HepG2 (cell line): ENCODE data around the gene METAP1D. TPM values are rescaled to one million over a fixed set of nuclear protein-coding genes. Genes with fewer than 3 reads are reported as not detected.

ENCODE experiments used
- ATAC-seq: fragments of 200-7000 bp; cut with Tn5 transposase; 3 replicates; pipeline ENCODE4 v1.9.1; 2020; ENCODE audit warnings: mild to moderate bottlenecking, moderate library complexity
- BruUV-seq: library from RNA; stranded (reverse); fragments of 400-500 nt; replicated peaks from 2 replicates; lab custom pipeline; 2021; lab: Mats Ljungman, UMichigan
- CTCF ChIA-PET: fragments of 300-600 bp; formaldehyde crosslinking; extraction: SDS; loops from one replicate; lab custom pipeline; 2021; ENCODE audit warnings: low total read pairs, inconsistent platforms, low intra/inter-chr PET ratio; lab: Yijun Ruan, JAX
- POLR2A ChIA-PET: fragments of 350-600 bp; sonication (Branson Sonifier 250); formaldehyde crosslinking; loops from one replicate; lab custom pipeline; 2020; ENCODE audit warnings: antibody characterized with exemption, inconsistent platforms; lab: Yijun Ruan, JAX
- DNase-seq: peaks from one replicate; pipeline ENCODE4 v3.0.0-alpha.2; 2015; ENCODE audit warnings: low spot score
- FAIRE-seq: peaks from 3 replicates; lab custom pipeline; 2011; peaks lifted over from hg19 to GRCh38; lab: Jason Lieb, UNC
- H2AFZ ChIP-seq: one replicate; pipeline ENCODE4 v1.6.1; 2011; ENCODE audit warnings: low read length, inconsistent platforms
- H3K27ac ChIP-seq: fragments of 300-600 bp; 3 replicates; pipeline ENCODE4 v1.8.0; 2011; ENCODE audit warnings: mixed run types, mild to moderate bottlenecking, mixed read lengths, low read length, inconsistent platforms; ENCODE audit not compliant: insufficient read depth; ENCODE audit errors: extremely low read length
- H3K27me3 ChIP-seq, 2 experiments: fragments of 200-600 bp in 1 of 2; 2 replicates in 1 of 2; 3 replicates in 1 of 2; pipeline versions ENCODE4 v1.6.0 to v1.8.0; 2011; ENCODE audit warnings: low read length in 2 of 2, mild to moderate bottlenecking in 2 of 2, moderate library complexity in 2 of 2, inconsistent platforms in 1 of 2; ENCODE audit not compliant: insufficient read depth in 2 of 2, control insufficient read depth in 1 of 2
- H3K36me3 ChIP-seq, 2 experiments: fragments of 200-600 bp in 1 of 2; replicated peaks in 1 of 2; 2 replicates in 1 of 2; 3 replicates in 1 of 2; pipeline versions ENCODE4 v1.5.1 to v1.8.0; 2011; ENCODE audit warnings: low read length in 2 of 2, inconsistent platforms in 1 of 2; ENCODE audit not compliant: insufficient read depth in 2 of 2, control insufficient read depth in 1 of 2
- H3K4me1 ChIP-seq: 2 replicates; pipeline ENCODE4 v1.5.1; 2012; ENCODE audit warnings: low read length, inconsistent platforms; ENCODE audit not compliant: insufficient read depth
- H3K4me2 ChIP-seq: 2 replicates; pipeline ENCODE4 v1.6.0; 2011; ENCODE audit warnings: low read depth, low read length, inconsistent platforms
- H3K4me3 ChIP-seq, 3 experiments: fragments of 200-600 bp in 1 of 3; sonication (generic), shearing (Covaris generic) in 1 of 3; replicated peaks in 1 of 3; 2 replicates each; pipeline ENCODE4 v1.5.1; 2011 to 2016; ENCODE audit warnings: low read length in 3 of 3, inconsistent platforms in 2 of 3, low read depth in 2 of 3, mild to moderate bottlenecking in 2 of 3, control low read depth in 1 of 3, mixed read lengths in 1 of 3; ENCODE audit not compliant: insufficient read depth in 1 of 3
- H3K79me2 ChIP-seq: one replicate; pipeline ENCODE4 v1.6.1; 2011; ENCODE audit warnings: low read length, inconsistent platforms; ENCODE audit not compliant: insufficient read depth
- H3K9ac ChIP-seq: 2 replicates; pipeline ENCODE4 v1.6.0; 2011; ENCODE audit warnings: mild to moderate bottlenecking, low read depth, low read length, inconsistent platforms; ENCODE audit not compliant: insufficient read depth
- H3K9me3 ChIP-seq: 2 replicates; pipeline ENCODE4 v1.5.1; 2012; ENCODE audit warnings: mild to moderate bottlenecking, low read length
- H4K20me1 ChIP-seq: 2 replicates; pipeline ENCODE4 v1.6.0; 2011; ENCODE audit warnings: inconsistent platforms, mild to moderate bottlenecking, low read length, moderate library complexity; ENCODE audit not compliant: insufficient read depth
- ATRX ChIP-seq: sonication (generic); formaldehyde crosslinking; IDR thresholded peaks from 2 replicates; pipeline ENCODE4 v1.4.0; 2020; ENCODE audit warnings: missing genetic modification reagents, borderline replicate concordance
- CBFB ChIP-seq: sonication (generic); formaldehyde crosslinking; IDR thresholded peaks from 2 replicates; pipeline ENCODE4 v1.4.0; 2020; ENCODE audit warnings: missing genetic modification reagents
- CBX1 ChIP-seq: IDR thresholded peaks from one replicate; pipeline ENCODE4 v1.6.1; 2016; ENCODE audit warnings: antibody characterized with exemption, low read depth
- CBX2 ChIP-seq, 2 experiments: fragments of 200-600 bp in 1 of 2; sonication (generic); formaldehyde crosslinking in 1 of 2; IDR thresholded peaks; 2 replicates each; pipeline versions ENCODE4 v1.7.0 to v1.8.1; 2018 to 2022; ENCODE audit warnings: low read depth in 2 of 2, low read length in 1 of 2, mild to moderate bottlenecking in 1 of 2, missing genetic modification reagents in 1 of 2
- TP53 ChIP-seq: sonication (generic); formaldehyde crosslinking; conservative IDR thresholded peaks from 2 replicates; pipeline ENCODE4 v1.4.0; 2020; ENCODE audit warnings: missing genetic modification reagents
- ZFP41 ChIP-seq: sonication (generic); formaldehyde crosslinking; IDR thresholded peaks from 2 replicates; pipeline ENCODE4 v1.4.0; 2020; ENCODE audit warnings: mild to moderate bottlenecking, missing genetic modification reagents, borderline replicate concordance
- ZMAT3 ChIP-seq: sonication (generic); formaldehyde crosslinking; conservative IDR thresholded peaks from 2 replicates; pipeline ENCODE4 v1.7.0; 2021; ENCODE audit warnings: missing genetic modification reagents
- ZNF333 ChIP-seq: sonication (generic); formaldehyde crosslinking; IDR thresholded peaks from 2 replicates; pipeline ENCODE4 v1.4.0; 2020; ENCODE audit warnings: mild to moderate bottlenecking, missing genetic modification reagents, borderline replicate concordance
- ZNF550 ChIP-seq: sonication (generic); formaldehyde crosslinking; IDR thresholded peaks from 2 replicates; pipeline ENCODE4 v1.4.0; 2020; ENCODE audit warnings: mild to moderate bottlenecking, missing genetic modification reagents, borderline replicate concordance
- ZNF772 ChIP-seq: sonication (generic); formaldehyde crosslinking; IDR thresholded peaks from 2 replicates; pipeline ENCODE4 v1.5.0; 2020; ENCODE audit warnings: mild to moderate bottlenecking, missing genetic modification reagents
- ZNF775 ChIP-seq: sonication (generic); formaldehyde crosslinking; IDR thresholded peaks from 2 replicates; pipeline ENCODE4 v1.4.0; 2020; ENCODE audit warnings: missing genetic modification reagents, mild to moderate bottlenecking, moderate library complexity, borderline replicate concordance
- WGBS: methylation state at CpG from one replicate; pipeline ENCODE4 v1.1.6; 2017; ENCODE audit warnings: low lambda C conversion rate; 5-methylcytosine and 5-hydroxymethylcytosine counted together
- in situ Hi-C: cut with HindIII; loops from 2 replicates; pipeline ENCODE4 v1.10.0; 2017; ENCODE audit warnings: low pct_unique_long_range_greater_than_20kb; ENCODE audit not compliant: extremely low pct_ligation_motif_present
- intact Hi-C: fragments of 100-400 bp; cut with micrococcal nuclease; formaldehyde crosslinking; loops from one replicate; pipeline ENCODE4 v1.10.0; 2022; ENCODE audit not compliant: unreplicated experiment
- polyA plus RNA-seq, 8 experiments: library from polyadenylated mRNA; depleted of rRNA in 3 of 8; stranded (reverse) in 7 of 8; unstranded in 1 of 8; fragments of >200 nt; fragmentation: Illumina TruSeq in 4 of 8; extraction: Trizol in 4 of 8; gene quantifications; 2 replicates each; pipeline versions ENCODE4 v1.2.1 to v1.2.3, GENCODE V29; 2011 to 2016; ENCODE audit warnings: low read depth in 4 of 8, missing spikeins in 1 of 8, mixed read lengths in 1 of 8; ENCODE audit not compliant: insufficient read depth in 1 of 8
- total RNA-seq, 5 experiments: library from RNA; depleted of rRNA; stranded (reverse); fragments of >200 nt; fragmentation: Illumina TruSeq; extraction: Trizol; gene quantifications; 2 replicates each; pipeline ENCODE4 v1.2.3, GENCODE V29; 2016; ENCODE audit warnings: low read depth in 1 of 5
- TF ChIP-seq, protein P1 (sequence below): sonication (generic); formaldehyde crosslinking; IDR thresholded peaks from 2 replicates; pipeline ENCODE4 v1.4.0; 2020; ENCODE audit warnings: low read depth, mild to moderate bottlenecking, missing genetic modification reagents
- TF ChIP-seq, protein P2 (sequence below): IDR thresholded peaks from 2 replicates; pipeline ENCODE4 v1.6.1; 2018; ENCODE audit warnings: missing genetic modification reagents
- TF ChIP-seq, protein P3 (sequence below): sonication (generic); formaldehyde crosslinking; IDR thresholded peaks from 2 replicates; pipeline ENCODE4 v1.4.0; 2020; ENCODE audit warnings: missing genetic modification reagents, borderline replicate concordance

METAP1D gene
- total and polyA plus RNA-seq, 2 of the 13 experiments (the other 11 are each of a cell fraction or from before 2014, with no cell fraction given) = 14.7 to 21.6 TPM

DNA sequence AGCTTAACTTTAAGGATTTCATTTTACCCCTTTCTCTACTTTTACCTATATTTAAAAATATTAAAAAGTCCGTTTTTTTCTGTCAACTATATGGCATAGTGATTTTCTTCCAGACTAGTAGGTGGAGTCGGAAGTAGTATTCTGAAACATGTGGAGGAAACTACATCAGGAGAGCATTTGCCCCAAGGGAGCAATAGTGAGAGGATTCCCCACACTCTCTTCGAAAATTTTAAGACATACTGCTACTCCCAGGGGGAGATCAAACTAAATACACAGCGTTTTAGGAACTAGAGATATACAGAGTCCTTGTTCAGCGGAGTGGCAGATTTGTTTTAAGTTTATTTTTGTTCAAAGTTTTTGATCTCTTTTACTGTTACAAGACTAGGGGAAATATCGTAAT, 40.6 kb downstream of the METAP1D start:
- ATAC-seq = no peak
- in situ Hi-C loops = no loop called here
- no peak overlapping the region for H2AFZ ChIP-seq
- no peaks in the 10 kb centered on the region for H3K36me3 ChIP-seq
- CTCF ChIA-PET = no interaction called here
- H3K4me2 ChIP-seq = no peak overlapping the region
- WGBS = 83% methylated on average over 6 of the region's 6 CpGs
- no TSS peak for BruUV-seq
- H3K4me1 ChIP-seq = no peaks in the 10 kb centered on the region
- POLR2A ChIA-PET = no interaction called here
- intact Hi-C loops = no loop called here
- no peak overlapping the region for H3K4me3 ChIP-seq
- TF ChIP-seq CBFB (no peak), ZNF333 (CRISPR knock-in tag) (no peak), ZNF775 (no peak), CBX2 (IDR thresholded peaks at IDR 0.05; ENCODE audit: low read depth, low read length) (no peak), CBX2 (CRISPR knock-in tag; IDR thresholded peaks at IDR 0.05; ENCODE audit: low read depth) (no peak), ZNF550 (CRISPR knock-in tag) (no peak), CBX1 (no peak), ZFP41 (CRISPR knock-in tag) (no peak), ATRX (CRISPR knock-in tag) (no peak), TP53 (CRISPR knock-in tag) (no peak), ZMAT3 (CRISPR knock-in tag) (no peak), ZNF772 (no peak)
- TF ChIP-seq, protein P1, sequence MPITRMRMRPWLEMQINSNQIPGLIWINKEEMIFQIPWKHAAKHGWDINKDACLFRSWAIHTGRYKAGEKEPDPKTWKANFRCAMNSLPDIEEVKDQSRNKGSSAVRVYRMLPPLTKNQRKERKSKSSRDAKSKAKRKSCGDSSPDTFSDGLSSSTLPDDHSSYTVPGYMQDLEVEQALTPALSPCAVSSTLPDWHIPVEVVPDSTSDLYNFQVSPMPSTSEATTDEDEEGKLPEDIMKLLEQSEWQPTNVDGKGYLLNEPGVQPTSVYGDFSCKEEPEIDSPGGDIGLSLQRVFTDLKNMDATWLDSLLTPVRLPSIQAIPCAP (CRISPR knock-in tag) = no peak
- TF ChIP-seq, protein P2, sequence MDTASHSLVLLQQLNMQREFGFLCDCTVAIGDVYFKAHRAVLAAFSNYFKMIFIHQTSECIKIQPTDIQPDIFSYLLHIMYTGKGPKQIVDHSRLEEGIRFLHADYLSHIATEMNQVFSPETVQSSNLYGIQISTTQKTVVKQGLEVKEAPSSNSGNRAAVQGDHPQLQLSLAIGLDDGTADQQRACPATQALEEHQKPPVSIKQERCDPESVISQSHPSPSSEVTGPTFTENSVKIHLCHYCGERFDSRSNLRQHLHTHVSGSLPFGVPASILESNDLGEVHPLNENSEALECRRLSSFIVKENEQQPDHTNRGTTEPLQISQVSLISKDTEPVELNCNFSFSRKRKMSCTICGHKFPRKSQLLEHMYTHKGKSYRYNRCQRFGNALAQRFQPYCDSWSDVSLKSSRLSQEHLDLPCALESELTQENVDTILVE (CRISPR knock-in tag) = no peak
- TF ChIP-seq, protein P3, sequence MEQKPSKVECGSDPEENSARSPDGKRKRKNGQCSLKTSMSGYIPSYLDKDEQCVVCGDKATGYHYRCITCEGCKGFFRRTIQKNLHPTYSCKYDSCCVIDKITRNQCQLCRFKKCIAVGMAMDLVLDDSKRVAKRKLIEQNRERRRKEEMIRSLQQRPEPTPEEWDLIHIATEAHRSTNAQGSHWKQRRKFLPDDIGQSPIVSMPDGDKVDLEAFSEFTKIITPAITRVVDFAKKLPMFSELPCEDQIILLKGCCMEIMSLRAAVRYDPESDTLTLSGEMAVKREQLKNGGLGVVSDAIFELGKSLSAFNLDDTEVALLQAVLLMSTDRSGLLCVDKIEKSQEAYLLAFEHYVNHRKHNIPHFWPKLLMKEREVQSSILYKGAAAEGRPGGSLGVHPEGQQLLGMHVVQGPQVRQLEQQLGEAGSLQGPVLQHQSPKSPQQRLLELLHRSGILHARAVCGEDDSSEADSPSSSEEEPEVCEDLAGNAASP (CRISPR knock-in tag) = no peak
- TF ChIP-seq, all 625 proteins: peak for 0
- FAIRE-seq (no peak), DNase-seq (no peak)
- H3K9ac ChIP-seq = no peak overlapping the region
- no peaks in the 10 kb centered on the region for H3K79me2 ChIP-seq
- H3K27ac ChIP-seq = no peak overlapping the region
- no peaks in the 10 kb centered on the region for H3K27me3 ChIP-seq
- no peaks in the 10 kb centered on the region for H3K9me3 ChIP-seq
- H4K20me1 ChIP-seq = no peaks in the 10 kb centered on the region
